ENCODE results near the gene CA9.

- TF ChIP-seq CTCF (IDR thresholded peaks at IDR 0.05) = no peak
- no peak for TF ChIP-seq POLR2A (IDR thresholded peaks at IDR 0.05)
- no peak for TF ChIP-seq POLR2AphosphoS5 (IDR thresholded peaks at IDR 0.05)
- no peak for TF ChIP-seq EP300 (IDR thresholded peaks at IDR 0.05)
Observed at GRCh38 chr9:35635730-35636129, 38.0 kb upstream of the CA9 start.
